DND-41 (cell line): ENCODE measurements around the gene TRIM44.

ENCODE experiments used
- ATAC-seq: fragments of 200-7000 bp; cut with Tn5 transposase; 3 replicates; pipeline ENCODE4 v1.9.1; 2021; ENCODE audit warnings: low read depth; ENCODE audit not compliant: insufficient read depth
- DNase-seq: peaks from one replicate; pipeline ENCODE4 v3.0.0-alpha.2; 2020
- H2AFZ ChIP-seq: 2 replicates; pipeline ENCODE4 v1.6.0; 2012; ENCODE audit warnings: low read depth, low read length
- H3K27ac ChIP-seq: 2 replicates; pipeline ENCODE4 v1.5.1; 2012; ENCODE audit warnings: low read length, inconsistent platforms
- H3K27me3 ChIP-seq: fragments of 200-600 bp; sonication (generic); 2 replicates; pipeline ENCODE4 v1.6.0; 2012; ENCODE audit warnings: low read length, mild to moderate bottlenecking, inconsistent platforms; ENCODE audit not compliant: insufficient read depth, poor library complexity
- H3K36me3 ChIP-seq: 2 replicates; pipeline ENCODE4 v1.5.1; 2012; ENCODE audit warnings: low read length, inconsistent platforms; ENCODE audit not compliant: insufficient read depth
- H3K4me1 ChIP-seq: 2 replicates; pipeline ENCODE4 v1.5.1; 2012; ENCODE audit warnings: mild to moderate bottlenecking, low read length; ENCODE audit not compliant: insufficient read depth
- H3K4me2 ChIP-seq: 2 replicates; pipeline ENCODE4 v1.6.0; 2012; ENCODE audit warnings: mild to moderate bottlenecking, moderate library complexity, low read length, inconsistent platforms; ENCODE audit not compliant: insufficient read depth
- H3K4me3 ChIP-seq, 2 experiments: fragments of 200-600 bp in 1 of 2; shearing (Covaris generic) in 1 of 2; 2 replicates each; pipeline ENCODE4 v1.5.1; 2012 to 2016; ENCODE audit warnings: inconsistent platforms in 2 of 2, low read length in 2 of 2, mild to moderate bottlenecking in 2 of 2, low read depth in 1 of 2, moderate library complexity in 1 of 2
- H3K79me2 ChIP-seq: 2 replicates; pipeline ENCODE4 v1.6.0; 2012; ENCODE audit warnings: low read length, inconsistent platforms; ENCODE audit not compliant: insufficient read depth
- H3K9ac ChIP-seq: 2 replicates; pipeline ENCODE4 v1.6.0; 2012; ENCODE audit warnings: low read depth, mild to moderate bottlenecking, inconsistent platforms, low read length, moderate library complexity
- H3K9me3 ChIP-seq: 2 replicates; pipeline ENCODE4 v1.5.1; 2012; ENCODE audit warnings: low read length, moderate library complexity, mild to moderate bottlenecking, inconsistent platforms; ENCODE audit not compliant: insufficient read depth, severe bottlenecking
- H4K20me1 ChIP-seq: 2 replicates; pipeline ENCODE4 v1.6.0; 2012; ENCODE audit warnings: low read length; ENCODE audit not compliant: insufficient read depth
- CTCF ChIP-seq: IDR thresholded peaks from 2 replicates; pipeline ENCODE4 v1.5.1; 2012; ENCODE audit warnings: borderline replicate concordance, low read length, moderate library complexity, mild to moderate bottlenecking; ENCODE audit not compliant: poor library complexity, severe bottlenecking; ENCODE audit errors: extremely low read depth
- EZH2 ChIP-seq: IDR thresholded peaks from 3 replicates; pipeline ENCODE4 v1.6.1; 2012; ENCODE audit warnings: borderline replicate concordance, low read depth, mild to moderate bottlenecking, moderate library complexity, low read length, inconsistent platforms; ENCODE audit not compliant: severe bottlenecking

The TRIM44 gene

GRCh38 chr11:35852056-35852455 is 189.5 kb downstream of the TRIM44 start:
- no peaks in the 10 kb centered on the region for H3K36me3 ChIP-seq
- no peaks in the 10 kb centered on the region for H3K79me2 ChIP-seq
- no peak overlapping the region for H2AFZ ChIP-seq
- H3K27me3 ChIP-seq: peaks cover 4% of the 10 kb centered on the region
- H3K4me1 ChIP-seq: no peaks in the 10 kb centered on the region
- H3K4me2 ChIP-seq: no peak overlapping the region
- no peak overlapping the region for H3K27ac ChIP-seq
- ATAC-seq: no peak
- H3K9ac ChIP-seq: no peak overlapping the region
- no peaks in the 10 kb centered on the region for H3K9me3 ChIP-seq
- no peak for DNase-seq
- H4K20me1 ChIP-seq: peaks cover 3% of the 10 kb centered on the region
- TF ChIP-seq CTCF: no peak
- no peak overlapping the region for H3K4me3 ChIP-seq

GRCh38 chr11:35853971-35854370 is 191.4 kb downstream of the TRIM44 start:
- H3K27me3 ChIP-seq: peaks cover 3% of the 10 kb centered on the region
- no peak overlapping the region for H3K4me2 ChIP-seq
- H3K4me1 ChIP-seq: no peaks in the 10 kb centered on the region
- H3K27ac ChIP-seq: no peak overlapping the region
- no peaks in the 10 kb centered on the region for H3K79me2 ChIP-seq
- TF ChIP-seq CTCF (no peak), EZH2 (no peak)
- H3K9ac ChIP-seq: no peak overlapping the region
- H3K36me3 ChIP-seq: no peaks in the 10 kb centered on the region
- H3K9me3 ChIP-seq: no peaks in the 10 kb centered on the region
- H2AFZ ChIP-seq: no peak overlapping the region
- ATAC-seq (no peak), DNase-seq (no peak)
- H4K20me1 ChIP-seq: no peaks in the 10 kb centered on the region; the same call in 1 of the 2 replicates
- H3K4me3 ChIP-seq: no peak overlapping the region

GRCh38 chr11:35855671-35856070 is 193.1 kb downstream of the TRIM44 start:
- Histone ChIP-seq H3K79me2 (no peaks in the 10 kb centered on the region), H3K27ac (no peak overlapping the region), H2AFZ (no peak overlapping the region), H3K4me2 (no peak overlapping the region), H3K4me3 (no peak overlapping the region), H3K9me3 (no peaks in the 10 kb centered on the region), H3K27me3 (peaks cover 3% of the 10 kb centered on the region), H3K9ac (no peak overlapping the region), H4K20me1 (no peaks in the 10 kb centered on the region), H3K4me1 (no peaks in the 10 kb centered on the region), H3K36me3 (no peaks in the 10 kb centered on the region)
- TF ChIP-seq EZH2: no peak
- TF ChIP-seq CTCF: no peak
- ATAC-seq: no peak
- no peak for DNase-seq

- no peaks in the 10 kb centered on the region for H3K4me1 ChIP-seq
- no peaks in the 10 kb centered on the region for H3K79me2 ChIP-seq
- H3K36me3 ChIP-seq: no peaks in the 10 kb centered on the region
- no peaks in the 10 kb centered on the region for H3K9me3 ChIP-seq
- no peak overlapping the region for H3K4me2 ChIP-seq
- TF ChIP-seq CTCF (no peak), EZH2 (no peak)
- H3K27ac ChIP-seq: no peak overlapping the region
- H3K4me3 ChIP-seq: no peak overlapping the region
- no peaks in the 10 kb centered on the region for H4K20me1 ChIP-seq
- no peak overlapping the region for H3K9ac ChIP-seq
- no peak overlapping the region for H2AFZ ChIP-seq
- DNase-seq (no peak), ATAC-seq (no peak)
- peaks cover 3% of the 10 kb centered on the region for H3K27me3 ChIP-seq
Measured at GRCh38 chr11:35856259-35856658, 193.7 kb downstream of the TRIM44 start.
